B cell (primary cell): ENCODE measurements around the gene RFT1. TPM values are rescaled to one million over a fixed set of nuclear protein-coding genes. Genes with fewer than 3 reads are reported as not detected.

Experiments used
- ATAC-seq: fragments of 200-7000 bp; cut with Tn5 transposase; one replicate; pipeline ENCODE4 v1.10.0; 2021; ENCODE audit warnings: low read depth, mild to moderate bottlenecking, moderate number of reproducible peaks, moderate library complexity
- CTCF ChIA-PET: fragments of 350-600 bp; sonication (Branson Sonifier 250); formaldehyde crosslinking; loops from one replicate; lab custom pipeline; 2021; ENCODE audit warnings: antibody characterized with exemption, inconsistent platforms; lab: Charles Lee
- POLR2A ChIA-PET: fragments of 350-600 bp; sonication (Branson Sonifier 250); formaldehyde crosslinking; loops from one replicate; lab custom pipeline; 2021; ENCODE audit warnings: antibody characterized with exemption; lab: Charles Lee
- DNase-seq: peaks from one replicate; pipeline ENCODE4 v3.0.0; 2013
- H2AFZ ChIP-seq: 2 replicates; pipeline ENCODE4 v1.6.1; 2012; ENCODE audit warnings: mild to moderate bottlenecking, low read depth, low read length; ENCODE audit not compliant: insufficient read depth, poor library complexity, severe bottlenecking
- H3K27ac ChIP-seq, 2 donors: 1 replicate in 1 of 2; 2 replicates in 1 of 2; pipeline ENCODE4 v1.5.1; 2012 to 2013; ENCODE audit warnings: low read length in 2 of 2, mild to moderate bottlenecking in 2 of 2, moderate library complexity in 1 of 2
- H3K27me3 ChIP-seq, 4 experiments: fragments of 200-600 bp in 1 of 4; sonication (generic) in 1 of 4; replicated peaks in 1 of 4; 1 replicate in 2 of 4; 2 replicates in 2 of 4; pipeline versions ENCODE4 v1.6.1 to v1.7.0; 2013 to 2016; ENCODE audit warnings: low read length in 3 of 4, mild to moderate bottlenecking in 2 of 4, mixed read lengths in 1 of 4, moderate library complexity in 1 of 4; ENCODE audit not compliant: insufficient read depth in 4 of 4, control insufficient read depth in 3 of 4; ENCODE audit errors: control extremely low read depth in 1 of 4
- H3K36me3 ChIP-seq, 2 experiments: replicated peaks in 1 of 2; 1 replicate in 1 of 2; 2 replicates in 1 of 2; pipeline versions ENCODE4 v1.6.1 to v1.7.1; 2013; ENCODE audit warnings: low read length in 1 of 2; ENCODE audit not compliant: insufficient read depth in 2 of 2, control insufficient read depth in 1 of 2; ENCODE audit errors: control extremely low read depth in 1 of 2, extremely low read depth in 1 of 2
- H3K4me1 ChIP-seq, 2 donors: fragments of 200-600 bp in 1 of 2; sonication (generic) in 1 of 2; 1 replicate in 1 of 2; 2 replicates in 1 of 2; pipeline versions ENCODE4 v1.5.1 to v1.6.1; 2013 to 2017; ENCODE audit warnings: low read length in 2 of 2; ENCODE audit not compliant: control insufficient read depth in 2 of 2, insufficient read depth in 2 of 2
- H3K4me2 ChIP-seq: replicated peaks from 2 replicates; pipeline ENCODE3; 2012; ENCODE audit warnings: mild to moderate bottlenecking, low read depth, low read length; ENCODE audit not compliant: poor library complexity, severe bottlenecking
- H3K4me3 ChIP-seq, 5 experiments: fragments of 200-600 bp in 1 of 5; sonication (generic) in 1 of 5; 1 replicate in 3 of 5; 2 replicates in 2 of 5; pipeline versions ENCODE4 v1.5.1 to v1.7.0; 2011 to 2016; ENCODE audit warnings: low read length in 4 of 5, mild to moderate bottlenecking in 4 of 5, low read depth in 2 of 5, control low read depth in 1 of 5, moderate library complexity in 1 of 5; ENCODE audit not compliant: insufficient read depth in 1 of 5; ENCODE audit errors: control extremely low read depth in 1 of 5, extremely low read depth in 1 of 5
- H3K79me2 ChIP-seq: fragments of 200-600 bp; sonication (generic); one replicate; pipeline ENCODE4 v1.6.0; 2016; ENCODE audit warnings: low read length; ENCODE audit not compliant: control insufficient read depth, insufficient read depth
- H3K9ac ChIP-seq: fragments of 200-600 bp; sonication (generic); 2 replicates; pipeline ENCODE4 v1.6.1; 2017; ENCODE audit warnings: mild to moderate bottlenecking, low read length, moderate library complexity
- H3K9me3 ChIP-seq, 3 donors: one replicate each; pipeline versions ENCODE4 v1.6.1 to v1.7.1; 2013; ENCODE audit warnings: low read length in 2 of 3; ENCODE audit not compliant: control insufficient read depth in 2 of 3, insufficient read depth in 1 of 3; ENCODE audit errors: control extremely low read depth in 1 of 3
- H4K20me1 ChIP-seq: 2 replicates; pipeline ENCODE4 v1.6.0; 2012; ENCODE audit warnings: mild to moderate bottlenecking, low read length; ENCODE audit not compliant: insufficient read depth, control insufficient read depth, poor library complexity, severe bottlenecking
- H3K27ac Mint-ChIP-seq: one replicate; pipeline ENCODE4 v1.8.0; 2021; ENCODE audit warnings: mixed read lengths
- H3K27me3 Mint-ChIP-seq: one replicate; pipeline ENCODE4 v1.8.0; 2021; ENCODE audit warnings: mixed read lengths
- H3K4me1 Mint-ChIP-seq: one replicate; pipeline ENCODE4 v1.8.0; 2021; ENCODE audit warnings: mixed read lengths
- H3K4me3 Mint-ChIP-seq: one replicate; pipeline ENCODE4 v1.8.0; 2021; ENCODE audit warnings: mixed read lengths
- H3K9me3 Mint-ChIP-seq: one replicate; pipeline ENCODE4 v1.8.0; 2022; ENCODE audit warnings: mixed read lengths; ENCODE audit not compliant: insufficient read depth
- EZH2 ChIP-seq: IDR thresholded peaks from 2 replicates; pipeline ENCODE4 v1.6.1; 2012; ENCODE audit warnings: borderline replicate concordance, low read depth, mild to moderate bottlenecking, moderate library complexity, low read length; ENCODE audit not compliant: insufficient read depth, poor library complexity, severe bottlenecking
- WGBS: methylation state at CpG from one replicate; pipeline ENCODE4 v1.1.5; 2013; ENCODE audit warnings: missing lambda C conversion rate; ENCODE audit not compliant: insufficient coverage; 5-methylcytosine and 5-hydroxymethylcytosine counted together
- intact Hi-C: fragments of 100-400 bp; cut with micrococcal nuclease; formaldehyde crosslinking; loops from one replicate; pipeline ENCODE4 v1.10.0; 2022
- polyA plus RNA-seq: library from polyadenylated mRNA; depleted of rRNA; stranded (reverse); fragments of >200 nt; gene quantifications from 2 replicates; pipeline ENCODE4 v1.2.3, GENCODE V29; 2012
- total RNA-seq, 2 donors: library from RNA; stranded (reverse); fragments of 120-200 nt in 1 of 2; gene quantifications; 1 replicate in 1 of 2; 2 replicates in 1 of 2; pipeline versions ENCODE4 v1.2.3 to v1.2.4, GENCODE V29; 2013 to 2022
- TF ChIP-seq, protein P1 (sequence below): fragments of 200-600 bp; IDR thresholded peaks from one replicate; pipeline ENCODE4 v1.8.0; 2022; ENCODE audit warnings: antibody characterized with exemption, mild to moderate bottlenecking

Gene RFT1
- total and polyA plus RNA-seq, 2 donors (not counting 1 experiment from before 2014, with no cell fraction given), result 12.1 to 28.9 TPM

DNA sequence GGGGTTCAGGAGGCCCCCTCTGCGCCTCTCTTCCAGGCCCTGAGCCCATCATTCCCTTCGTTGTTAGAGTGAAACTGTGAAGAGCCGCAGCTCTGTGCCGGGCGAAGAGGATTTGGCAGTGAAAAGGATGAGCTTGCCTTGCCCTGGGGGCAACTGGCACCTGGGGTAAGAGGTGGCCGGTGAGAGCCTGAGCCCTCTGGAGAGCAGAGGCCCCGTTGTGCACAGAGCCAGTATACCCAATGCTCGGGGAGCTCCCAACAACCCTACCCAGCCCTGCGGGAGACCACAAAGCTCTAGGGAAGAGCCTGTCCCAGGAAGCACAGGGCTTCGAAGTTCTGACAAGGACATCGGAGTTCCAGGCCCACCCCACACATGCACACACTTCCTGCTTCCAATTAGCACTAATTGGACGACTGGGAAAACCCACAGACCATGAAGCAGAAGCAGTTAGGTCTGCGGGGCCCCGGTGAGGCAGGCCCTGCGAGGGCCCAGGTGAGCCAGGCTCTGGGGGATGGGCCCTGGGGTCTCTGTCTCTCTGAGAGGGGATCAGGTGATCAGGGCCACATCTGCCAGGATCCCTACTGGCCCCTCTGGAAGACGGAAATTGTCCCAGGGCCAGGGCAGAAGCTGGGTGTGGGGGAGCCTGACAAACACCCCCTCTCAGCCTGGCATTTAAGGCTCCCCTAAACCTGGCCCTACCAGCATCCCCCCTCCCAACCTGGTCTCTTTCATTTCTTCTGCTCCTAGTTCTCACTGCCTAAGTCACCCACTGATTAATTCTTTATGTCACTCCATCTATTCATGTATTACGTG, 56.5 kb downstream of the RFT1 start:
- H3K4me3 ChIP-seq, result peak overlapping the region in 4 of 5 experiments; percentile 78 to 91 (median 84)
- peak overlapping the region; percentile 34 to 76 for H3K27ac ChIP-seq
- DNase-seq (peak; percentile 19), ATAC-seq (no peak)
- no peaks in the 10 kb centered on the region for H3K79me2 ChIP-seq
- Mint-ChIP-seq H3K27me3 (no peaks in the 10 kb centered on the region), H3K27ac (peak overlapping the region; percentile 90), H3K4me1 (peaks cover 17% of the 10 kb centered on the region), H3K4me3 (peak overlapping the region; percentile 95), H3K9me3 (no peaks in the 10 kb centered on the region)
- H2AFZ ChIP-seq, result peak overlapping the region; percentile 93
- H4K20me1 ChIP-seq, result no peaks in the 10 kb centered on the region
- H3K4me2 ChIP-seq, result peak overlapping the region; percentile 97
- intact Hi-C loops, result loop anchor here (1.0 to 2.0 kb wide), 2 partner anchors 123 to 183 kb away; partner anchors contain the start of gene TKT
- no peaks in the 10 kb centered on the region for H3K36me3 ChIP-seq
- CTCF ChIA-PET, result interaction anchor here (0.7 to 3.9 kb wide), 9 partner anchors 27 to 334 kb away, joined by 3 to 18 read pairs (median 6); partner anchors contain the start of gene SFMBT1
- peaks cover 12 to 21% of the 10 kb centered on the region in 2 donors for H3K4me1 ChIP-seq
- no peaks in the 10 kb centered on the region for H3K9me3 ChIP-seq
- H3K9ac ChIP-seq, result peak overlapping the region; percentile 83
- TF ChIP-seq, protein P1, sequence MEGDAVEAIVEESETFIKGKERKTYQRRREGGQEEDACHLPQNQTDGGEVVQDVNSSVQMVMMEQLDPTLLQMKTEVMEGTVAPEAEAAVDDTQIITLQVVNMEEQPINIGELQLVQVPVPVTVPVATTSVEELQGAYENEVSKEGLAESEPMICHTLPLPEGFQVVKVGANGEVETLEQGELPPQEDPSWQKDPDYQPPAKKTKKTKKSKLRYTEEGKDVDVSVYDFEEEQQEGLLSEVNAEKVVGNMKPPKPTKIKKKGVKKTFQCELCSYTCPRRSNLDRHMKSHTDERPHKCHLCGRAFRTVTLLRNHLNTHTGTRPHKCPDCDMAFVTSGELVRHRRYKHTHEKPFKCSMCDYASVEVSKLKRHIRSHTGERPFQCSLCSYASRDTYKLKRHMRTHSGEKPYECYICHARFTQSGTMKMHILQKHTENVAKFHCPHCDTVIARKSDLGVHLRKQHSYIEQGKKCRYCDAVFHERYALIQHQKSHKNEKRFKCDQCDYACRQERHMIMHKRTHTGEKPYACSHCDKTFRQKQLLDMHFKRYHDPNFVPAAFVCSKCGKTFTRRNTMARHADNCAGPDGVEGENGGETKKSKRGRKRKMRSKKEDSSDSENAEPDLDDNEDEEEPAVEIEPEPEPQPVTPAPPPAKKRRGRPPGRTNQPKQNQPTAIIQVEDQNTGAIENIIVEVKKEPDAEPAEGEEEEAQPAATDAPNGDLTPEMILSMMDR, result no peak
- no peak for TF ChIP-seq EZH2
- WGBS, result 58% methylated on average over 14 of the region's 17 CpGs
- POLR2A ChIA-PET, result interaction anchor here (1.2 kb wide), 1 partner anchor 228 kb away, joined by 4 read pairs; no protein-coding TSS in a partner anchor
- H3K27me3 ChIP-seq, result no peaks in the 10 kb centered on the region
